OCI-LY3 (cell line): Measurements from ENCODE around the gene DERA.

ENCODE experiments used
- CTCF ChIP-seq: fragments of 200-600, 300-600 bp; sonication (generic); IDR thresholded peaks from 2 replicates; pipeline ENCODE4 v1.5.1; 2014; ENCODE audit warnings: antibody characterized with exemption, low read length, low read depth
- EZH2phosphoT487 ChIP-seq: fragments of 200-600 bp; shearing (Covaris generic); IDR thresholded peaks from 2 replicates; pipeline ENCODE4 v1.6.1; 2018; ENCODE audit warnings: antibody characterized with exemption, mixed run types, low read depth

DNA sequence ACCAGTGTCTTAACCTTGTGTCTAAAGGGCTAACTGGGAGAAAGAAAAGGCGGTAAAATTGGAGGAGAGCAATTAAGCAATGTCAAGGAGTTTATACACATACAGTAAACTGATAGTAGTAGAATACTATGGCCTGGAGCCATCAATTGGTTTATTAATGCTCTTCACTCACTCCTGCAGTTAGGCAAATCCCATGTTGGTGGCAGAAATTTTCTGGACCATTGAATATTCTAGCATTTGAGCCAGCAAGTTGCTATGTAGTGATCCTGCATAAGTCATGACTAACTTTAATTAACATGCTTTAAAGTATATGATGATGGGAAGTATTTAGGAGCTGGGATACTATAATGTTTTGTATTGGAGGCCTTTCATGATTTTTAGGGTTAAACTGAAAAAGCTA is 14.3 kb upstream of the DERA start:
- TF ChIP-seq CTCF (no peak), EZH2phosphoT487 (no peak)
